Measurements from ENCODE around the gene SEMA7A.

The SEMA7A gene

GRCh38 chr15:74451322-74451721 lies 17.6 kb upstream of the SEMA7A start:
- DNase-seq: no peak

GRCh38 chr15:74449643-74450205 lies 16.0 kb upstream of the SEMA7A start:
- no peak for DNase-seq

- no peak for DNase-seq
Observed at GRCh38 chr15:74449095-74449494, 15.3 kb upstream of the SEMA7A start.

- no peak for DNase-seq
Observed at GRCh38 chr15:74445816-74446763, 12.3 kb upstream of the SEMA7A start.

GRCh38 chr15:74444106-74445062 lies 10.6 kb upstream of the SEMA7A start:
- no peak for DNase-seq

GRCh38 chr15:74443100-74443909 lies 9.5 kb upstream of the SEMA7A start:
- DNase-seq: no peak

- no peak for DNase-seq
Observed at GRCh38 chr15:74442604-74443003, 8.8 kb upstream of the SEMA7A start.

- no peak for DNase-seq
Observed at GRCh38 chr15:74442063-74442462, 8.3 kb upstream of the SEMA7A start.

GRCh38 chr15:74441248-74441941 lies 7.6 kb upstream of the SEMA7A start:
- DNase-seq: no peak

- DNase-seq: peak; percentile 83
Observed at GRCh38 chr15:74438721-74439316, 5.1 kb upstream of the SEMA7A start.

GRCh38 chr15:74438206-74438605 lies 4.4 kb upstream of the SEMA7A start:
- DNase-seq: no peak

GRCh38 chr15:74434263-74435136 lies 742 bp upstream of the SEMA7A start:
- DNase-seq: no peak

GRCh38 chr15:74432968-74433591 lies 678 bp downstream of the SEMA7A start:
- DNase-seq: no peak

GRCh38 chr15:74432271-74432967 lies 1.3 kb downstream of the SEMA7A start:
- DNase-seq: no peak

- no peak for DNase-seq
Observed at GRCh38 chr15:74431645-74432044, 2.1 kb downstream of the SEMA7A start.

GRCh38 chr15:74431116-74431515 lies 2.6 kb downstream of the SEMA7A start:
- DNase-seq: no peak

GRCh38 chr15:74430510-74430951 lies 3.2 kb downstream of the SEMA7A start:
- DNase-seq: no peak

- DNase-seq: no peak
Observed at GRCh38 chr15:74429781-74430400, 3.9 kb downstream of the SEMA7A start.

Data from activated CD4-positive, alpha-beta T cell treated with anti-CD3 and anti-CD28 coated beads, Interleukin-2, amount 50 U/mL, for 16 hours (primary cell).